Stimulated activated CD4-positive, alpha-beta T cell treated with anti-CD3 and anti-CD28 coated beads, Interleukin-2, amount 100 ng/mL, for 4 hours (primary cell): ENCODE measurements around the gene FTSJ3.

Experiments
- DNase-seq: peaks from one replicate; pipeline ENCODE4 v3.0.0-alpha.2; 2020; ENCODE audit warnings: low read depth

FTSJ3 gene

GRCh38 chr17:63842540-63843386 lies 15.3 kb upstream of the FTSJ3 start, which contains the start of gene SMARCD2:
SMARCD2 (minus strand) TSS chr17:63842685; CDS start chr17:63842674, 11 bp downstream.
- peak; percentile 99 for DNase-seq

- DNase-seq, result no peak
Observed at GRCh38 chr17:63842173-63842539, 14.7 kb upstream of the FTSJ3 start.

- DNase-seq, result no peak
Observed at GRCh38 chr17:63841350-63842172, 14.1 kb upstream of the FTSJ3 start.

- no peak for DNase-seq
Observed at GRCh38 chr17:63840591-63841349, 13.3 kb upstream of the FTSJ3 start.

GRCh38 chr17:63838631-63839171 lies 11.2 kb upstream of the FTSJ3 start:
- no peak for DNase-seq

GRCh38 chr17:63837962-63838600 lies 10.6 kb upstream of the FTSJ3 start:
- no peak for DNase-seq

- DNase-seq, result no peak
Observed at GRCh38 chr17:63837480-63837879, 10.0 kb upstream of the FTSJ3 start.

- DNase-seq, result no peak
Observed at GRCh38 chr17:63836811-63837210, 9.3 kb upstream of the FTSJ3 start.

- DNase-seq, result no peak
Observed at GRCh38 chr17:63835167-63835720, 7.8 kb upstream of the FTSJ3 start.

GRCh38 chr17:63834431-63835166 lies 7.1 kb upstream of the FTSJ3 start:
- DNase-seq, result no peak

- no peak for DNase-seq
Observed at GRCh38 chr17:63833741-63834373, 6.4 kb upstream of the FTSJ3 start.

- no peak for DNase-seq
Observed at GRCh38 chr17:63833026-63833740, 5.7 kb upstream of the FTSJ3 start.

- DNase-seq, result no peak
Observed at GRCh38 chr17:63832455-63832854, 5.0 kb upstream of the FTSJ3 start.

GRCh38 chr17:63832014-63832413 lies 4.6 kb upstream of the FTSJ3 start:
- no peak for DNase-seq

- DNase-seq, result no peak
Observed at GRCh38 chr17:63831505-63831904, 4.0 kb upstream of the FTSJ3 start.

GRCh38 chr17:63830904-63831491 lies 3.5 kb upstream of the FTSJ3 start:
- no peak for DNase-seq

GRCh38 chr17:63830278-63830677 lies 2.8 kb upstream of the FTSJ3 start:
- no peak for DNase-seq

- DNase-seq, result no peak
Observed at GRCh38 chr17:63828936-63829335, 1.5 kb upstream of the FTSJ3 start.

GRCh38 chr17:63827801-63828221 lies 348 bp upstream of the FTSJ3 start:
- no peak for DNase-seq
